GM12891 (cell line): ENCODE data around the gene RIMS1.
"Not testable (repeated sequence)": the region's sequence is repeated elsewhere in the genome, so short reads cannot be mapped to it uniquely, and the experiment has no call there.

ENCODE experiments used
- POLR2A ChIP-seq: IDR thresholded peaks from 2 replicates; pipeline ENCODE4 v1.6.1; 2011; ENCODE audit warnings: low read depth, low read length, control low read depth
- POLR2AphosphoS5 ChIP-seq: IDR thresholded peaks from 2 replicates; pipeline ENCODE4 v1.6.1; 2011; ENCODE audit warnings: low read depth, low read length, control low read depth
- SPI1 ChIP-seq: IDR thresholded peaks from 2 replicates; pipeline ENCODE4 v1.6.1; 2011; ENCODE audit warnings: low read depth, low read length, control low read depth
- TAF1 ChIP-seq: IDR thresholded peaks from 2 replicates; pipeline ENCODE4 v1.6.1; 2011; ENCODE audit warnings: low read depth, low read length, control low read depth

DNA sequence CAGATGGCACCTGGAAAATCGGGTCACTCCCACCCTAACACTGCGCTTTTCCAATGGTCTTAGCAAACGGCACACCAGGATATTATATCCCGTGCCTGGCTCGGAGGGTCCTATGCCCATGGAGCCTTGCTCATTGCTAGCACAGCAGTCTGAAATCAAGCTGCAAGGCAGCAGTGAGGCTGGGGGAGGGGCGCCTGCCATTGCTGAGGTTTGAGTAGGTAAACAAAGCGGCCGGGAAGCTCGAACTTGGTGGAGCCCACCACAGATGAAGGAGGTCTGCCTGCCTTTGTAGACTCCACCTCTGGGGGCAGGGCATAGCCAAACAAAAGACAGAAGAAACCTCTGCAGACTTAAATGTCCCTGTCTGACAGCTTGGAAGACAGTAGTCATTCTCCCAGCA lies 120.2 kb downstream of the RIMS1 start:
- not testable (repeated sequence) for TF ChIP-seq POLR2A, POLR2AphosphoS5, TAF1, SPI1
